ENCODE measurements around the gene NXPH2.
"Not testable (repeated sequence)": the region's sequence is repeated elsewhere in the genome, so short reads cannot be mapped to it uniquely, and the experiment has no call there.

The NXPH2 gene

DNA sequence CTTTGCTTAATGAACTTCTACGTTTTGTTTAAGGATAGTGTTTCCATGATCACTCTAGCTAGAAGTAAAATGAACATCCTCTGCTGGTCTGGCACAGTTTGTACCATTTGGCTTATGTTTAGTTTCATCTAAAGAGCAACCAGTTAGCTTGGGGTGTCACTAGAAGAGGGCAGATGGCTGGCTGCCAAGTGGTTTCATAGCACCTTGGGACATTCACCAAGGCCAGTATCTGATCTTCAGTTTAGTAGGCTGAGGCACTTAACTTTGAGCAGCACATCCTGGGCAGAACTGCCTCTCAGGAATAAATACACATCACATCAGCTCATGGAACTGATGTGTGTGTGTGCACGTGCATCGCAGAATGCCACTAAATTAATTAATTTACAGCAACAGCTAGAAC is 68.4 kb downstream of the NXPH2 start:
- no peak for DNase-seq (ENCODE audit: low read depth)

DNA sequence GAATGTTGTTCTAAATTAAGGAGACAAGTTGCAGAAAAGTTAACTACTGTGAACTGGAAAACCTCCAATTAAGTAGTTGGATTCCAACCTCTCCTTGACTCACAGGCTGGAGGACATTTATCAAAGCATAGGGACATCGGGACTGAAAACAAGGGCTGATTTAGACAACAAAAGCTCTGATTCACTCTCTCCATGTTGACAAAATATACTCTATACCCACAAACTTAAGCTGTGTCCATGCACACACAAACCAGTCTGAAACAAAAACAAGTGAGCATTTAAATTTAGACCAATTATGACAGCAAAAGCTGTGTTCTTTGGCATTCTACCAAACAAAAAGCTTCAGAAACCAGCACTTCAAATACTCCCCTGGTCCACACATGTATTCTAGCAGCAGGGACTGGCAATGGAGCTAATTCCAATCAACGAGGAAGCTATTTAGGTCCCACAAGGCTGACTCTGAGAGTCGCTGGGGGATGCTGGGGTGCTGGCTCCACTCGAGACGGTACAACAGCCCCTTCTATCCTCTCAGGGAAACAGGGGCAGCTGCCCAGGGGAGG is 71.4 kb downstream of the NXPH2 start:
- no peak for DNase-seq (ENCODE audit: low read depth)

DNA sequence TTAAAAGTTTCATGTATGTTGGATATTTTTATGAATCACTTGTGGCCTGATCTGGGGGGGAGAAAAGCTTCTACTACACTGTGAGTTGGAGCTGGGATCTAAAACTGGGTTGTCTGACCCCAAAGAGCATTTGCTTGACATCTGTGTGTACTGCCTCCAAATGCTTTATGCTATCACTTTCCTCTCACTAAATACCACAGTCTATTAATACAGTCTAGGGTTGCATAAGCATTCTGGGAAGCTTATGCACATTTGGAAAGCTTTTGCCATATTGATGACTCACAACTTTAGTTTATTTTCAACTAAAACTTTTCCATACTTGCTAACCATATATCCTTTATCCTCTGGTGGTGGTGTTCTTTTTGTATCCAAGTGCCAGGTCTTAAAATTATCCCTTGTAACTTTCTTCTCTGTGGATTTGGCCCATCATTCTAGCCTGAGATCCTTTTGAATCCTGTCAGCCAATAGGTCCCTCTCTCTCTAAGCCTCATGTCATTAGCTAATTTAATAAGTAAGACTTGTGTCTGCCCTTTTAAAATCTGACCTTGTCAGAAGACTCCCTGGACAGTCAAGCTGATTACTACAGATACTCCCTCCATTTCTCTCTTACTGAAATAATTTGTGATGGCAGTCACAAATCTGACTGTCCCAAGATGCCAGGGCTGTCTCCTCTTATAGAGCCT is 72.7 kb downstream of the NXPH2 start:
- DNase-seq (ENCODE audit: low read depth): no peak

DNA sequence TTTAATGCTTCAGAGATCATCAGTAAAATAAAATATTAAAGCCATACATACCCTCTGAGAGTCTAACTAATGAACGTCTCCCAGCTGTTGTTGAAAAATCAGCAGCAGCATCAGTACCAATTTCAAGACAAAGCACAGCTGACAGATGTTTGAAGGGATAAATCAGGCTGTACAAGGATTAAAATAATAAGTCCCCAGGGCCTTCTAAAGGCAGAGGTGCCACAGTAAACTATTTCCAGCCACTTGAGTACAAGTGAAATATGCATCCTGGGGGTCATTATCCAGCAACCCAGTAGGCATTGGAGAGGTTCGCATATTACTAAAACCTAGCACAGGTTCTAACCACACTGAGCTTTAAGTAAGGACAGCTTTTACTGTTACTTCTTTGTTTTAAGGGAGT is 76.9 kb downstream of the NXPH2 start:
- DNase-seq (ENCODE audit: low read depth): no peak

DNA sequence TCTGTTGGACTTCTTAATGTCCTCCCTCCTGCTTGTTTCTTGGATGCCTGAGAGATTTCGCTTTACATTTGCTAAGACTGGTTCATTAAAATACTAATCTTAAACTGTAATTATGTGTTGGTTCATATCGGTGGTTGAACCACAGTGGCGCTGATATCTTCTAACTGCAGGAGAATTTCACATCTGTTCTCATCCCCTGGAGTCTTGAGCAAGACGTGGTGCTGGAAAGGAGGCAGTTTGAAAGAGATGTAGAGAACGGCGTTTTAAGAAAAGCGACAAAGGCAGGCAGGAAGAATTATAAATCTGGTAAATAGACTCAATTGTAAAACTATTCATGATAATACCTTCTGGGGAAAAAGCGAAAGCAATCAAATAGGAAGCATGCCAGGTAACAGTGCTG is 79.5 kb downstream of the NXPH2 start:
- DNase-seq (ENCODE audit: low read depth): no peak

DNA sequence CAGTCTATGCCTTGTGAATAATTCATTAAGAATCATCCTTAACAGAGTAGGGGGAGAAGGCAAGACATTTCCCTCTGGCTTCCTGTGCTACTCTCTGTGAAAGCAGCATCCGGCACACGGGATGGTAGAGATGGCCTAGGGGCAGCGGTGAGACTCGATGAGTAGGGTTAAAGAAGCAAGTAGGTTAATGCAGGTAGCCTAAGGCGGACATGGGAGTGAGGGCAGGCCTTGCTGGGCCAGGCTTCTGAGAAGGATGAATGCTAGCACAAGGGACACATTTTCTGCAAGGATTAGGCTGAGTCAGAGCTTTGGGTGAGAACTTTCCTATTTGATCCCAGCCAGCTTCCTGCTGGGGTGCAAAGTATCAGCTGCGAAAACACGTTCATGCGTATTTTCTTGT is 80.8 kb downstream of the NXPH2 start:
- DNase-seq (ENCODE audit: low read depth): no peak

DNA sequence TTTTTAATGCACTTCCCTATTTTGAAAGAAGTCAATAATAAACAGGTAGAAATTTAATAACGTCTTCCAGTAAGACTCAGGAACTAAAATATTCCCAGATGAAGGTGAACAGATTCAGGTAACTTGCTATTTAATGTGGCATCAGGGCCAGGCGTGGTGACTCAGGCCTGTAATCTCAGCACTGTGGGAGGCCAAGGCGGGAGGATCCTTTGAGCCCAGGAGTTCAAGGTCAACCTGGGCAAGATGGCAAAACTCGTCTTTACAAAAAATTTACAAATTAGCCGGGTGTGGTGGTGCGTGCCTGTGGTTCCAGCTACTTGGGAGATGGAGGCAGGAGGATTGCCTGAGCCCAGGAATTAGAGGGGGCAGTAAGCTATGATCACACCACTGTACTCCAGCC is 81.8 kb downstream of the NXPH2 start:
- DNase-seq (ENCODE audit: low read depth): no peak

DNA sequence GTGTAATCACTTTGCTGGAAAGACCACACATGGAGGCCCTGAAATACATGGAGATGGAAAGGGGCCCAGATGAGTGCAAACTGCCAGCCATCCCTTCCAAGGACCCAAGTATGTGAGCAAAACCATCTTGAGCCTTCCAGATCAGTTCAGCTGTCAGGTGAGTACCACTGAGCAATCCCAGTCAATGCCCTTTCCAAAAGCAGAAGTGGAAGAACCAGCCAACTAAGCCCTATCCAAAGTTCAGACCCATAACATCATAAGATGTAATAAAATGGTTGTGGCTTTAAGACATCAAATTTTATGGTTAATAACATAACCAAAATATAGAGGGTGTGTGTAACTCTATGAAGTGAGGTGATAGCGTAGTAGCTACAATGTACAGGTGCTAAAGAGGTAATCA is 88.5 kb downstream of the NXPH2 start:
- no peak for DNase-seq (ENCODE audit: low read depth)

DNA sequence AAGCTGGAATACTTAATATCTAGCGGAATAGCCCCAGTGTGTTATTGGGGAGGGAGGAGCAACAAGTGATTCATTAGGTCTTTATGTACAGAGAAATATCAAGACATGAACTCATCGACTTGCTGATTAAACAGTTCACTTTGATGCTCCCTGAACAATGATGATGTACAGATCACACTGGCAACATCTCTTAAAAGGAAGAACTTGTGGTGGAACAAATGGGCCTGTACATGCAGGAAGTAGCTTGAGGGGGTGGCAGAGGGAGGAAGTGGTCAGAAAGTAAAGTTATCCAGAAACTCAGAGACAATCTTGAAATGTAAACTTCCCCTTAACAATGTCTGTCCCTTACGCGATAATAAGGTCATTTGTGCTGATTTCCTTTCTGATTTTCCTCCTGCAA is 90.5 kb downstream of the NXPH2 start:
- DNase-seq (ENCODE audit: low read depth): no peak

DNA sequence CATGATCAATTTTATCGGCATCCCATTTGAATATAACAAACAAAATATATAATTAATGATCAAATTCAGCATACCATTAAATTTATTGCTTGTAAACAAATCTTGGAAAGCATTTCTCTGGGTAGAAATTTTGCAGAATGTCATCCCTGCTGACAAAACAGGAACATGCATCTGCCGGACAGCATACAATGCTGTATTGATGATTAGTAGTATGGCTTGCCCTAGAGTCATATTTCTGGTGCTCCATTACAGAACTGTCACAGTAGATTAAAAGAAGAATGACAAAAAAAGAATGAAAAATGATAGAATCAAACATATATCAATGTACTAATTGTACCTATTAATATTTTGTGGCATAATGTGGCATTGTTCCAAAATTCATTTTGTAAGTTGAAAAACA is 98.0 kb downstream of the NXPH2 start:
- no peak for DNase-seq (ENCODE audit: low read depth)

DNA sequence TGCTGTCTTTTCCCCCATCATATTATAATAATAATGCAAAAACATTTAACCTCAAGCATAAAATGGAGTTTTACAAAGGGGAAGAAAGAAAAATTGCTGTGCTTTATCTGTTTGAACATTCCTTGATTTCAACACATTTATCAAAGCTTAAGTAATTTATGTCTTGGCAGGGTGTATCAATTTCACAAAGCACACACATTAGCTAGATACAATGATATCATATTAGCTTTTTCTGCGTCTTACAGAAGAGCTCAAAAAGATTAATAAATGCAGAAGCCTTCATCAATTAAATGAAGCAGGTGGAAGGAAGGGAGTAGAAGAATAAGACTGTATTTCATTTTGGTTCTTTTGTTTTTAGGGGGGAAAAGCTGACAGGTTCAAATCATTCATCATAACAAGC is 103.0 kb downstream of the NXPH2 start:
- DNase-seq (ENCODE audit: low read depth): no peak

DNA sequence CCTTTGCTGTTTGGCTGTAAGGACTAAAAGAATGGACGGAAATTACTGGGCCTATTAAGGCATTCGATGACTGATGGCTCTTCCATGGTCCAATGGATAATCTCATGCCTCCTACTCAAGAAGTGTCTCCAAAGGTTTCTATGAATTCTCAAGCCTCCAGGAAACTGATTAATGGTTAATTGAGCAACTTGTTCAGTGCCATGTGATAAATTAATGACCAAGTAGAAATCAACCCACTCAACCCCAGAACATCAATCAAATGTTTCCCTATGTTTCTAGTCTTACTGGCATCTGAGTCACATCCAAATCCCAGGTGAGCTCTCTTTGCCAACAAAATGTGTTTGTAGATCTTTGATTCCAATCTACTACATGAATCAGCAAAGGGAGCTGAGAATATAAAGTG is 103.6 kb downstream of the NXPH2 start:
- DNase-seq (ENCODE audit: low read depth): no peak

DNA sequence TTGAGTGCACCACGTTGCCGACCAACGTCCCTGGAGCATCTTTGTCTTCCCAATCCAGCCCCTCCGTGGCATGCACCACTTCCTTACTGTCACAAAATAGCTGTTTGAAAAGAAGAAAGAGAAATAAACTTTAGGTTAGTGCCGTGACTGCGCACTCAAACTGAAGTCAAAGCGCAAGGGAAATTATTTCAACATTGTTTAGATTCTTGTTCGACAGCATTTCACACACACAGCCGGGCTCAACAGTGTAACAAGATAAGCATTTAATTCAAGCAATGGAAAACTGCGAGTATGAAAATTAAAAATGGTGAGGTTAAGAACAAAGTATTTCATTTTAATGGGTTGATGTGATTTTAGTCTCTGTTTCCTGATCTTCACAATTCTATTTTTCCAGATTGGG is 108.6 kb downstream of the NXPH2 start:
- no peak for DNase-seq (ENCODE audit: low read depth)

DNA sequence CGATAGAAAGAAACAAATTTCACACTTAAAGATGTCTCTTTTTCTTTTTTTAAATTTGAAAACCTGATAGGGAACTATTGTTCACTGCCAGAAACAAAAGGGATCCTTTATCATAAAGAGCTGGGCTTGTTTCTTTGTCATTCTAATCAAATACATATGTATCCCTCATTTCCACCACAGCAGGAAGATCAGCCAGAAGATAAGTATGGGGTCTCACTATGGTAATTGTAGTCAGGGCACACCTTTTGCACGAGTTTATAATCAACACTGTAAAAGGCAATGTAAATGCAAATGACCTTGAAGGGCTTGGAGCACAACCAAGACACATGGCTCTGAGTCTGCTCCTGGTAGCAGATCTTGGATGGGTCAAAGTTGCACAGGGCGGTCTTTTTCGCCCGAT is 109.5 kb downstream of the NXPH2 start:
- no peak for DNase-seq (ENCODE audit: low read depth)

DNA sequence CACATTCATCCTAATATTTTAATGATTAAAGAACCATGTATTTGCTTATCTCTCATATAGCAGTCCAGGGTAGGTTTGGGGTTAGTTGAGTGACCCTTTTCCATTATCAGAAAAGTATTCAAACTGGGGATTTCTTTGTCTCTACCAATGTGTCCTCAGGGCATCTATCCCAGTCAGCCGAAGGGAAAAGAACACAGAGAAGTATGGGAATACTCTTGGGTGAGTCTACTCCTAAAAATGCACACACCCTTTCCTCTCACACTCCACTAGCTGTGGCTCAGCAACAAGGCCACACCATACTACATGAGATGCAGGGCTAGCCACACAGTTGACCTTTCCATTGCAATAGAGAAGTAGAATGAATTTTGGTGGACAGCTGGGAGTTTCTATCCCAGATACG is 114.3 kb downstream of the NXPH2 start:
- no peak for DNase-seq (ENCODE audit: low read depth)

DNA sequence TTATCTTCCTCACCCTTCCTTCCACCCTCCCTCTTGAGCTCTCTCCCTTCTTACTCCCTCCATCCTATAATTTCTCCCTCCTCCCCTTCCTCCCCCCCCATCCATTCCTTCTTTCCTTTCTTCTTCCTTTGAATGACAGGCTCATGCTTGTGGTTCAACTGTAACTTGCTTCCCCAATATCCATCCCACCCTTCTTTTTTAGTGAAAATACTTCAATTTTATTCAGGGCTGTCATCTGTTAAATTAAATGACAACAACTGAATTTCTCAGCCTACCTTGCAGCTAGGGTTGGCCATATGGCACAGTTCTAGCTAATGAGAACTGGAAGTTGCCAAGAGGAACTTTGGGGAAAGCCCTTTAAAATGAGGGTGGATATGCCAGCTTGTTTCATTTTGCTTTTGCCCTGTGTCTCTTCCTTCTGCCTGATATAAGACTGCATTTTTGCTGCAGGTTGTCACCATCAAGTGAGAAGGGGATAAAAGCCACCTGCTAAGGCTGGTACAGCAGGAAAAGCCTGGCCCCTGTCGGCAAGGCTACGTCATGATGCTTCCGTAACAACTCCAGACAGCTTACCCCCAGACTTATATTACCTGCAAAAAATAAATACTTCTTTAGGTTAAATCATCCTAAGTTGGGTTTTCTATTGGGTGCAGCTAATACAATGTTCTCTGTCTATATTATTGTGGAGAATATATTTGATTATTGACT is 121.8 kb downstream of the NXPH2 start:
- DNase-seq (ENCODE audit: low read depth): no peak

DNA sequence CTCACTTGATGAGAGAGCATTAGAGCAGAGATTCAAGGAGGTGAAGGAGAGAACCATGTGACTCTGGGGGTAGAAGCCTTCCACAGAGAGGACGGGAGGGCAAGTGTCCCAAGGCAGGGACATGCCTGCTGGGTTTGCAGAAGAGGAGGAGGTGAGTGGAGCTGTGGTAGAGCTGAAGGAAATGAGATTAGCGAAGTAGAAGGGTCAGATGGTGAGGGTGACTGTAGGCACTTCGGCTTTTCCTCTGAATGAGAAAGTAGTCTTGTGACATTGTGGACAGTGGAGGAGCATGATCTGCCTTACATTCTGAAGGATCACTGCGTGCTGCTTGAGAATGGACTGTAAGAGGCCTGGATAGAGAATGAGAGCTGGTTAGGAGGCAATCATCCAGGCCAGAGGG is 126.0 kb downstream of the NXPH2 start:
- DNase-seq (ENCODE audit: low read depth): no peak

DNA sequence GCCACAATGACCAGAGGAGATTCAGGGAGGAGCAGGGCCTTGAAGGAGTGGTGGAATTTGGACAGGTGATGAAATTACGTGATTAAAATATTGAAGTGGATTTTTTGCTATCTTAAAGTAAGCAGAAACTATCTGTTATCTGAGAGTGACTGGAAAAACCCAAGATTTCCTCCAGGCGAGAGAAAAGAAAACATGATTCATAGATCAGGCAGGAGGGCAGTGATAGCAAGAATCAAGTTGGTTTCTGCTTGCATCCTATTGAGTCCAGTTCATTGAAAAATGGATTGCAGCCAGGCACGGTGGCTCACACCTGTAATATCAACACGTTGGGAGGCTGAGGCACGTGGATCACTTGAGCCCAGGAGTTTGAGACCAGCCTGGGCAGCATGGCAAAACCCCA is 127.8 kb downstream of the NXPH2 start:
- DNase-seq (ENCODE audit: low read depth): no peak

DNA sequence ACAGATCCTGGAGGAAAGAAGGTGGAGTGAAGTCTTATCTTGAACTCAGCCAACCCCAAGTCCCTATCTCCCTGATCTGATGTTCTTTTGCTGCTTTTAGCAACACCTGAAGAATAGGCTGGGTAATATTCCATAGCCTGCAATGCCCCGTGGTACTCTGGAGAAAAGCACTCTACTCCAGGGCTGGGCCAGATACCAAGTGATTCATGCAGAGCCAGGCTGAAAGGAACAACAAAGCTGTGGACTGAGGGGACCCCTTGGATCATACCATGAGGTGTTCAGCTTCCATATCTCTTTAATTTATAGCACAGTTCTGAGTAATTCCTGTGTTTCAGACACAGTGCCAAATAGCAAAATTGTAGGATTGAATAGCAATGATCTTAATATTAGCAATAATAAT is 130.6 kb downstream of the NXPH2 start:
- no peak for DNase-seq (ENCODE audit: low read depth)

DNA sequence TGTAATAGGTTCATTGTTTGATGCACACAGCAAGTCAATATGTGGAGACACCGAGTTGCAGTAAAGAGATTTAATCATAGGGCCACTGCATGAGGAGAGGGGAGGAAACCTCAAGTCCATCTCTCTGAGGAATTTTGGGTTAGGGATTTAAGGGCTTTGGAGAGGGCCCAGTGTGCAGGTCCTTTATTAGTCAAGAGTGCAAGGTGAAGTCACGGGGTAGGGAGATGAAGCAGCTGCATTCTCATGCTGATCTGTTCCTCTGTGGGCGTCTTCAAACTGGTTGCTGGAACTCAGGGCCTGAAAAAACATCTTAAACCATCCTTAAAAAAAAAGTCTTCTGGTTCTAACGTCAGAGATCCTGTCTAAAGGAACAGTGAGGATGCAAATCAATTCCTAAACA is 131.6 kb downstream of the NXPH2 start:
- DNase-seq (ENCODE audit: low read depth): no peak

DNA sequence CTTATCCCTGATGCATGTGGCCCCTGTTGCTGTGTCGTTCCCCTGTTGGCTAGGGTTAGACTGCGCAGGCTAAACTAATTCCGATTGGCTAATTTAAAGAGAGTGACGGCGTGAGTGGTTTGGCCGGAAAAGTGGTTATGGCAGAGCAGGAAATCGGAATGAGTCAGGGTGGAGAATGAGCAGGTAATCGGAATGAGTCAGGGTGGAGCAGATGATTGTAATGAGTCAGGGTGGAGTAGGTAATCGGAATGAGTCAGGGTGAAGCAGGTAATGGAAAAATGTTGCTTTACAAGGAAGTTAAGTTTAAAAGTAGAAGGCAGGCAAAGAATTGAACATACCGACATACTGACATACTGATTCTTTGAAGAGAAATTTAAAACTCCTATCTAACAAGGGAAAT is 135.4 kb downstream of the NXPH2 start:
- DNase-seq (ENCODE audit: low read depth): not testable (repeated sequence)

DNA sequence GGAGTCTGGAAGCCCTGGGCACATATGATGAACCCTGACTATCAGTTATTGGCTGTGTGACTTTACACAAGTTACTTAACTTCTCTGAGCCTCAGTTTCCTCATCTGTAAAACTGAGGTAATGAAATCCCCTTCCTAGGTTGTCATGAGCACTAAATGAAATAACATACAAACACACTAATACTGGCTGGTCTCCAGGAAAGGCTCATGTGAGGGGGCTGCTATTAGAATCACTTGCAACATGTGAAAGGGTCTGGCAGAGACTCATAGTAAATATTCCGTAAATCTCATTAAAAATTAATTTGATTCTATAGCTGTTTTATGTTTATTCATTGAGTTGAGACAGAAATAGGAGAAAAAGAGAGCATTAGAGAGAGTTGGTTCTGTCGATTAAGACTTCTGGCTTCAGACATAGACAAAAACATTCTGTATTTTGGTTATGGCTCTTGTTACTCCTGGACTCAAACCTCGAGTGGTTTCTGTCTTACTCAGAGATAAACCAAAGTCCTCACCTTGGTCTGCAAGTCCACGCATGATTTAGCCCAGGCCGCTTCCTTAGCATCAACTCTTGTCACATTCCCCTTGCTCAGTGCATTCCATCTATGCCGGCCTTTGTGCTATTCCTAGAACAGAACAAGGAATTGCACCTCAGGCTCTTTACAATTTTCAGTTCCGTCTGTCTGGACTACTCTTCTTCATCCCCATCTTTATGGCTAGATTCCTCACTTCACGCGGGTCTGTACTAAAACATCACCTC is 139.1 kb downstream of the NXPH2 start:
- DNase-seq (ENCODE audit: low read depth): no peak

DNA sequence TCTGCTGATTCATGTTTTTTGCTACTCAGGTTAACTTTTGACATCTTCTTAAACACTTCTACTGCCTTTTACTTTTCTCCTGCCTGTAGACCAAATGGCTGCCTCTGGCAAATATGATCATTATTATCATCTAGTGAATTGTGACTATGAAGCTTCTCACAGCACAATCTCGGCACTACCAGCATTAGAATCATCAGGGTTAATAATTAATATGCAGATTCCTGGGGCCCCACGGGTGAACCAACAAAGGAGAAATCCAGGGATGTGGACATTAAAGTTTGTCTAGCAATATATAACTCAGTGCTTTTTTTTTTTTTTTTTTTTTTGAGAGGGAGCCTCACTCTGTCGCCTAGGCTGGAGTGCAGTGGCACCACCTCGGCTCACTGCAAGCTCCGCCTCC is 142.5 kb downstream of the NXPH2 start:
- no peak for DNase-seq (ENCODE audit: low read depth)
